HG03280 (cell line): ENCODE data around the gene PDE7B.
"Not testable (repeated sequence)": the region's sequence is repeated elsewhere in the genome, so short reads cannot be mapped to it uniquely, and the experiment has no call there.

Source experiments
- ATAC-seq: cut with Tn5 transposase; IDR thresholded peaks from one replicate; pipeline ENCODE4 v1.9.1; 2021; ENCODE audit warnings: mild to moderate bottlenecking, moderate library complexity; ENCODE audit not compliant: unreplicated experiment

The PDE7B gene

DNA sequence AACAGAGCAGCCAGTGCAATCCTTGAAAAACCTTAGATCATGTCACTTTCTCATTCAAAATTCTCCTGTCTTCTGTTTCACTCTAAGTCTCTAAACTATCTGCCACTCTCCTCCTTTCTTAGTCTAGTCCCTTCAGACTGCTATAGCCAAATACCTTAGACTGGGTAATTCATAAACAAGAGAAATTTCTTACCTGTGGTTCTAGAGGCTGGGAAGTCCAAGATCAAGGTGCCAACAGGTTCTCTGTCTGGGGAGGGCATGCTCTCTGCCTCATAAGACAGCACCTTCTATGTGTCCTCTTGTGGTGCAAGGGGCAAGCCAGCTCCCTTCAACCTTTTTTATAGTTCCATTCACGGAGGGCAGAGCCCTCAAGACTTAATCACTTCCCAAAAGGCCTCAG lies 242.3 kb downstream of the PDE7B start:
- ATAC-seq, result no peak

DNA sequence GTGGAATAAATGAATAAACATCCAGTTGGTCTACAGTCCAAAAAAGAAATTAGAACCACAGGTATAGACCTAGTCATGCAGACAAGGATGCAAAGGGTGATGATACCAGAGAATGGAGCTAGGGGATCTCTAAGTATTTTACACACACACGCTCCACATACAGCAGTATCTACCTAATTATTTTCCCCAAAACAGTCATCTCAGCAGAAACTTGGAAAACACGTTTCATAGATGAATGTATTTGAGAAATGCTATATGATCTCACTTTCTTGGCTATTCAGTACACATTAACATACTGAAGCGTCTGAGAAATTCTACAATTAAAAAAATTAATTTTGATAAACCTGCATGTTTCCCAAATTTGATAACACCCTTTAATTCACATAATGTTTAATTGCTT lies 243.3 kb downstream of the PDE7B start:
- ATAC-seq, result no peak

DNA sequence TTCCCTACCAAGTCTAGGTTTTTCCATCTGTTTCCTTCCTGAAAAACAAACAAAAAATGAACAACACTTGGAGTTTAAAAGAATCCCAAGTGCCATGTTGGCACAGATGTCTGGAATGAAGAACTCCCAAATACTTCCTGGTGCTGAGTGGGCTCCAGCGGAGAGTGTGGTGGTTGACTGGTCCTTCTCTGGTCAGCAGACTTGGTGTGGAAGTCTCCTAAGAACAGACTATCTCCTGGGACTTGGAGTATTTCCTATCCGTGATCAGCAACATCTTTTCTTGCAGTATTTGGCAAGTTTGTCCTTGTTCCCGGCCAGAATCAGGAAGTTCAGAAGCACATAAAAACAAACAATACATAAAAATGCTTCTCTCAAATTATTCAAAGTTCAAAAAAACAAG lies 244.5 kb downstream of the PDE7B start:
- no peak for ATAC-seq

- no peak for ATAC-seq
Measured at GRCh38 chr6:136102991-136103688, 251.6 kb downstream of the PDE7B start.

DNA sequence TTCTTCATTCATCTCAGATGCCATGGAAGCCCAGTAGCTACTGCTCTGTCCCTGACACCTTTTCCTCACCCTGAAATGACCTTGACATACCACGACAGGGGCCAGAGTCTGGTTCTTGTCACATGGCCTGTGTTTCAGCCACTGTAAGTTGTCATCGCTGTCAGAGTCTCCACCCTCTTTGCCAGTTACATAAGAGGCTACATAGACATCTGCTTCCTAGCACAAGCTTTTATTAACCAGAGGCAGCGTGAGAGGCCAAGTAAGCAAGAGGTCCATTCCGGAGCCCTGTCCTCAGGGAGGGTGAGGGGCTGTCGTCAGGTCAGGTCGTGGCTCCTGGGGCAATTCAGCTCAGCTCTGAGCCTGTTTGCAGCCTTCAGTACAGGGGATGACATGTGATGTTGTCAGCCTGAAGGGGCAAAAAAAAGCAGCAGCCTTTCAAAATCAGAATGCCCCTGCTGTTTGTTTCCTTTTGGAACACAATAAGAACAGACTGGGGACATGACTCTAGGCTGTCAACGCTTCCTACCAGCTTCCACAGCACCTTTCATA lies 252.3 kb downstream of the PDE7B start:
- ATAC-seq, result no peak

DNA sequence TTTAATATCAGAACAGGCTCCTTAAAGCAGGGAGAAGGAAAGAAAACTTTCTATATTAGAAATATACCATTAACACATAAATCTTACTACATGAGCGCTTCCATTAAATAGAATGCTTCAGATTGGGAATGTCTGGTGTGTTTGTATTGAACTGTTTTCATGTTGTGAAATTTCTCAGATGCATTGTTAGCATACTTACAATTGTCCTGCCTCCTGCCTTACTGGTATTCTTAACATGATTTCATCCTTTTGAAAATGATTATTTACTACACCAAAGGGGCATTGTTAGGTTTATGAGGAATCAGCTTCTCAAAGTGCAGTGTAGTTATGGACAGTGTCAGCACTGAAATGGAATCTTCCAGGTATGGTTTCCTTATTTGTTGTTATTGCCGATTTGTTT lies 253.1 kb downstream of the PDE7B start:
- no peak for ATAC-seq

DNA sequence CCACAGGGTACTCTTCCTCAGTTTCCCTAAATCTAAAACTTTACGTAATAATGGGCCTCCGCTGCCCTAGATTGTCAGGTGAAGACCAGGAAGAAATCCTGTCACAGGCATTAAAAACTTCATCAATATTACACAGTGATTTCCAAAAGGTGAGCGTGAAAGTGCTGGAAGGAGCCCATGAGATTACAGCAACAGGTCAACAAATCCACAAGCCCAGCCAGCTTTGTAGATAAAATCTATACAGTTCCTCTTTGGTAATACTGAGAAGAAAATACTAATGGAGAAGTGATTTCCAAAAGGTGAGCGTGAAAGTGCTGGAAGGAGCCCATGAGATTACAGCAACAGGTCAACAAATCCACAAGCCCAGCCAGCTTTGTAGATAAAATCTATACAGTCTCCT lies 254.3 kb downstream of the PDE7B start:
- not testable (repeated sequence) for ATAC-seq

- ATAC-seq, result no peak
Measured at GRCh38 chr6:136108361-136108945, 257.0 kb downstream of the PDE7B start.

DNA sequence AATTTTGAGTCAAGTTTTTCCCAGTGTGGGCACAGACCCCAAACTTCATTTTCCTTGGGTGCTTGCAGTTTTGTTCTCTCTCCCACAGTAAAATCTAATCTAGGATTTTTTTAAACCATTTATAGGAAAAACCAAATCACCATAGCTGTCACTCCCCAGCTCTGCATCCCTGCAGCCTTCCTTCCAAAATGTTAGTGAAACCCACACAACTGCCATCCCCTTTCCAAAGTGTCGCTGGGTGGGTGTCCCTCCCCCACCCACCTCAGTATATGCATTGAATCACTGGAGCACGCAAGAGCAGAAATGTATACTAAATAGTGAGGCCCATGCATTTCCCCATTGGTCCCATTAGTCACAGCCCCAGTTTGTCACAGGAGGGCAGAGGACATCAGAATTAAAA lies 260.3 kb downstream of the PDE7B start:
- ATAC-seq, result no peak

DNA sequence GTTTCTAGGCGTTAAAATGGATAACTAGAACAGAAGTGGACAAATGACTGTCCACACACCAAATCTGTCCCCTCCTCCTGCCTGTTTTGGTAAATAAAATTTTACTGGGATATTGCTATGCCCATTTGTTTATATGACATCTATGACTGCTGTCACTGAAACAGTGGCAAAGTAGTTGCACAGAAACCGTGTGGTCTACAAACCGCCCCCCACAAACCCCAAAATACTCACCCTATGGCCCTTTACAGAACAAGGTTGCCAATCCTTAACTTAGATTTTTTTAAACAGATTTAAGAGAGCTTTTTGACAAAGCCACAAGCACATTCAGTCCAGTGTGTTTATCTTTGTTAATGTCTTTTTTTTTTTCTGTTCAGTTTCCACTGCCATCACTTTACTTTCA lies 260.8 kb downstream of the PDE7B start:
- ATAC-seq, result no peak

- ATAC-seq, result no peak
Measured at GRCh38 chr6:136113736-136114173, 262.3 kb downstream of the PDE7B start.

- no peak for ATAC-seq
Measured at GRCh38 chr6:136114661-136115060, 263.2 kb downstream of the PDE7B start.

DNA sequence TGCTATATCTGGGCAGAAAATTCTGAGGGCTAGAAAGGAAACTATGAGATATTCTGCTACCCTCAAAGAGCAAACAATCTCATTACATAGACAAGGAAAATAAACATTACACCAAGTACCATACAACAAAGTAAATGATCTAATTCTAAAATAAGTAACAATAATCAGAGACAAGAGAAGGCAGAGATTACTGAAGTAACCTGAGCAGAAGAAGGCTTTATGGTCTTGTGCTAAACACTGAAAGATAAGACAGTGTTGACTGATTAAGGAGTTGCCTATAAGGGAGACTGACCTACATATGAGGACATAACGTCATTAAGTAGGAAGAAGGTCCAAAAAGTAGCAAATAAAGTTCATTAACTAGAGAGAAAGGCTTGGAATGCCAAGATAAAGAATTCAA lies 264.4 kb downstream of the PDE7B start:
- ATAC-seq, result no peak

- ATAC-seq, result no peak
Measured at GRCh38 chr6:136117081-136117480, 265.6 kb downstream of the PDE7B start.

GRCh38 chr6:136118787-136119186 lies 267.3 kb downstream of the PDE7B start:
- ATAC-seq, result no peak

GRCh38 chr6:136123468-136123867 lies 272.0 kb downstream of the PDE7B start:
- no peak for ATAC-seq

DNA sequence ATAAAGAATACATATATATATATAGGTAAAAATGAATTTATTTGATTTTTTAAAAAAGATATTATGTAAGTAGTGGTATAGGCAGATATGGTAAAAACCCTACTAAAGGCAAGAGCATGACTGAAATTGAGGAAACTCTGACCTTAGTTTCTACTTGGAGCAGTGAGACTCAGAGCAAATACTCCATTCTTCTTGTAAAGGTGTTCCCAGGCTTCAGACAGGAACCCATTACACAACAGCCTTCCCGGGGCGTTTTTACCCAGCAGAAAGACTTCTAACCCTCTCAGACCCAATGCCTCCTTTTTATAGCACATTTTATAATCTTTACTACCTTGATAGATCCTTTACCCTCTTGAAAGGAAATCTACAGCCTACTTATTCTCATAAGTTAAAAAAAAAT lies 274.1 kb downstream of the PDE7B start:
- no peak for ATAC-seq

GRCh38 chr6:136127873-136128272 lies 276.4 kb downstream of the PDE7B start:
- ATAC-seq, result no peak

GRCh38 chr6:136129365-136129764 lies 277.9 kb downstream of the PDE7B start:
- ATAC-seq, result no peak

DNA sequence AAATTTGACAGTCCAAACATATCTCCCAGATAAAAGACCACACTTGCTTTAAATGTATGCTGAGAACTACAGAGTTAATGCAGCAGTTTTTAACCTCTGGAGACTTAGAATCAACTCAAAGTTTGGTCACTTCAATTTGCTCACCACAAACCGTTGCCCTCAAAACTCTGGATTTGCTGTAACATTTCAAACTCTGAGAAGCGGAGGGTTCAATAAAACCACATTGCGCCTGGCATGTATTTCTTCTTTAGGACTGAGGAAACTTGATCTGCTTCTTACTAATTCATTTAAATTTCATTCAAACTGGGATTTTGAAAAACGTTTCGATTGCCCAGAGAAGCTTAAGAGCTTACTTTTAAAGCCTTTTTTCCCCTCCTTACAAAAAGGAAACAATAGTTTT lies 282.8 kb downstream of the PDE7B start:
- ATAC-seq, result no peak

GRCh38 chr6:136134751-136135150 lies 283.2 kb downstream of the PDE7B start:
- ATAC-seq, result no peak

DNA sequence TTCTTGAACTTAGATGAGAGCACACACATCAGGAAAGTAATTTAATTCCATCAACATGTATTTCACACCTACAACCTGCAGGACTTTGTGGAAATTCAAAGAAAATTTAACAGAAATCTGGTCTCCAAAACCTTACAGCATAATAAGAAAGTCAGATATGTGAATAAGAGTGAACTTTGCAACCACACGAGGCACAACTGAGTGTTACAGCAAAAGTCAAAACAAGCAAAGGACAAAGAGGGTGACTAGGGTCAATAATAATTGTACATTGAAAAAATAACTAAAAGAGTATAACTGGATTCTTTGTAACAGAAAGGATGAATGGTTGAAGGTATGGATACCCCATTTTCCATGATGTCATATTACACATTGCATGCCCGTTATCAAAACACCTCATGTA lies 284.8 kb downstream of the PDE7B start:
- ATAC-seq, result no peak
